HCT116 (cell line): Measurements from ENCODE around the gene C10orf143. TPM values are rescaled to one million over a fixed set of nuclear protein-coding genes. Genes with fewer than 3 reads are reported as not detected.

Experiments used
- ATAC-seq: fragments of 200-7000 bp; cut with Tn5 transposase; 2 replicates; pipeline ENCODE4 v1.9.1; 2020; ENCODE audit warnings: mild to moderate bottlenecking, moderate library complexity
- BruUV-seq: library from RNA; stranded (reverse); fragments of 400-500 nt; replicated peaks from 2 replicates; lab custom pipeline; 2021; lab: Mats Ljungman, UMichigan
- CTCF ChIA-PET: fragments of 300-600 bp; sonication (Branson Sonifier 250); formaldehyde crosslinking; loops from one replicate; lab custom pipeline; 2021; ENCODE audit warnings: antibody characterized with exemption; lab: Charles Lee
- POLR2A ChIA-PET: fragments of 300-600, 350-600 bp; sonication (Branson Sonifier 250); formaldehyde crosslinking; loops from one replicate; lab custom pipeline; 2021; ENCODE audit warnings: antibody characterized with exemption; lab: Charles Lee
- RAD21 ChIA-PET, 2 experiments: fragments of 300-600 bp; sonication (Branson Sonifier 250); formaldehyde crosslinking; loops; one replicate each; lab custom pipeline; 2023; ENCODE audit warnings: low total read pairs in 2 of 2; ENCODE audit not compliant: uncharacterized antibody in 2 of 2, unreplicated experiment in 2 of 2, low non-redundant PET in 1 of 2; lab: Charles Lee
- DNase-seq: peaks from one replicate; pipeline ENCODE4 v3.0.0-alpha.2; 2010; ENCODE audit warnings: low read depth, low spot score
- H2AFZ ChIP-seq: fragments of 200-600 bp; shearing (Covaris generic), sonication (generic); 2 replicates; pipeline ENCODE4 v1.6.1; 2017; ENCODE audit warnings: low read depth, mixed run types, mixed read lengths, antibody characterized with exemption, low read length; ENCODE audit not compliant: poor library complexity, severe bottlenecking
- H3K27ac ChIP-seq: 2 replicates; pipeline ENCODE4 v1.5.1; 2012; ENCODE audit warnings: low read depth, low read length
- H3K27me3 ChIP-seq: fragments of 200-600 bp; sonication (generic); 2 replicates; pipeline ENCODE4 v1.6.1; 2016; ENCODE audit warnings: mixed run types, low read length, mixed read lengths; ENCODE audit not compliant: insufficient read depth
- H3K36me3 ChIP-seq, 2 experiments: fragments of 200-500 bp in 1 of 2; fragments of 200-600 bp in 1 of 2; sonication (Bioruptor generic) in 1 of 2; sonication (generic) in 1 of 2; 2 replicates each; pipeline versions ENCODE4 v1.5.1 to v1.6.1; 2014 to 2016; ENCODE audit warnings: low read length in 2 of 2, inconsistent platforms in 1 of 2, mixed read lengths in 1 of 2, mixed run types in 1 of 2; ENCODE audit not compliant: insufficient read depth in 2 of 2, control insufficient read depth in 1 of 2
- H3K4me1 ChIP-seq, 2 experiments: fragments of 200-600 bp in 1 of 2; sonication (generic) in 1 of 2; 2 replicates each; pipeline versions ENCODE4 v1.5.1 to v1.6.1; 2012 to 2017; ENCODE audit warnings: low read length in 2 of 2, inconsistent platforms in 1 of 2, mild to moderate bottlenecking in 1 of 2, mixed read lengths in 1 of 2, mixed run types in 1 of 2, moderate library complexity in 1 of 2; ENCODE audit not compliant: insufficient read depth in 2 of 2, control insufficient read depth in 1 of 2
- H3K4me2 ChIP-seq: fragments of 200-600 bp; sonication (generic); 2 replicates; pipeline ENCODE4 v1.6.1; 2017; ENCODE audit warnings: mixed run types, low read length, mixed read lengths
- H3K4me3 ChIP-seq, 2 experiments: fragments of 200-600 bp in 1 of 2; sonication (generic) in 1 of 2; replicated peaks in 1 of 2; 2 replicates each; pipeline ENCODE4 v1.5.1; 2011 to 2016; ENCODE audit warnings: low read length in 2 of 2, control low read depth in 1 of 2, low read depth in 1 of 2, mild to moderate bottlenecking in 1 of 2, mixed read lengths in 1 of 2, mixed run types in 1 of 2
- H3K79me2 ChIP-seq: fragments of 200-600 bp; sonication (generic); 2 replicates; pipeline ENCODE4 v1.6.1; 2017; ENCODE audit warnings: mild to moderate bottlenecking, mixed run types, low read length, moderate library complexity, mixed read lengths; ENCODE audit not compliant: insufficient read depth
- H3K9ac ChIP-seq: fragments of 200-600 bp; sonication (generic); 2 replicates; pipeline ENCODE4 v1.6.1; 2016; ENCODE audit warnings: low read length, mixed read lengths
- H3K9me2 ChIP-seq: fragments of 200-600 bp; sonication (generic), shearing (Covaris generic); 2 replicates; pipeline ENCODE4 v1.6.1; 2017; ENCODE audit warnings: mixed run types, mild to moderate bottlenecking, moderate library complexity; ENCODE audit not compliant: insufficient read depth
- H3K9me3 ChIP-seq, 2 experiments: fragments of 200-500 bp in 1 of 2; fragments of 200-600 bp in 1 of 2; sonication (Bioruptor generic) in 1 of 2; sonication (generic) in 1 of 2; 2 replicates each; pipeline ENCODE4 v1.6.1; 2014 to 2017; ENCODE audit warnings: low read length in 2 of 2, mixed read lengths in 2 of 2, inconsistent platforms in 1 of 2, low read depth in 1 of 2, mild to moderate bottlenecking in 1 of 2, mixed run types in 1 of 2, moderate library complexity in 1 of 2; ENCODE audit not compliant: control insufficient read depth in 1 of 2, insufficient read depth in 1 of 2
- H4K20me1 ChIP-seq: fragments of 200-600 bp; sonication (generic), shearing (Covaris generic); 2 replicates; pipeline ENCODE4 v1.6.1; 2017; ENCODE audit warnings: mixed run types, mild to moderate bottlenecking, moderate library complexity; ENCODE audit not compliant: insufficient read depth
- CEBPB ChIP-seq: IDR thresholded peaks from 2 replicates; pipeline ENCODE4 v1.6.1; 2012; ENCODE audit warnings: low read depth
- ELF1 ChIP-seq: IDR thresholded peaks from 2 replicates; pipeline ENCODE4 v1.6.1; 2012; ENCODE audit warnings: low read depth, borderline replicate concordance
- EZH2 ChIP-seq: fragments of 200-600 bp; sonication (generic); IDR thresholded peaks from 2 replicates; pipeline ENCODE4 v1.6.1; 2017; ENCODE audit warnings: antibody characterized with exemption, mixed run types
- EZH2phosphoT487 ChIP-seq: fragments of 200-600 bp; IDR thresholded peaks from 2 replicates; pipeline ENCODE4 v1.6.1; 2018; ENCODE audit warnings: antibody characterized with exemption, borderline replicate concordance
- FOSL1 ChIP-seq: IDR thresholded peaks from 2 replicates; pipeline ENCODE4 v1.6.1; 2012; ENCODE audit warnings: low read depth
- JUND ChIP-seq: IDR thresholded peaks from 2 replicates; pipeline ENCODE4 v1.6.1; 2012
- POLR2A ChIP-seq: IDR thresholded peaks from 2 replicates; pipeline ENCODE4 v1.7.0; 2011; ENCODE audit warnings: borderline replicate concordance; ENCODE audit not compliant: insufficient read depth, insufficient read length; ENCODE audit errors: extremely low read depth
- POLR2AphosphoS5 ChIP-seq: IDR thresholded peaks from 2 replicates; pipeline ENCODE4 v1.6.1; 2011; ENCODE audit warnings: mild to moderate bottlenecking, low read depth, low read length, moderate library complexity
- SIN3A ChIP-seq: IDR thresholded peaks from 2 replicates; pipeline ENCODE4 v1.6.1; 2012; ENCODE audit warnings: low read depth
- SP1 ChIP-seq: IDR thresholded peaks from 2 replicates; pipeline ENCODE4 v1.6.1; 2012; ENCODE audit warnings: low read depth
- SRF ChIP-seq: IDR thresholded peaks from 2 replicates; pipeline ENCODE4 v1.6.1; 2012; ENCODE audit warnings: low read depth
- TCF7L2 ChIP-seq: IDR thresholded peaks from 2 replicates; pipeline ENCODE4 v1.7.0; 2011; ENCODE audit warnings: borderline replicate concordance, inconsistent platforms; ENCODE audit not compliant: insufficient read depth, insufficient read length; ENCODE audit errors: extremely low read depth
- ZFX ChIP-seq: fragments of 450-650 bp; IDR thresholded peaks from 2 replicates; pipeline ENCODE4 v1.6.1; 2017
- ZNF274 ChIP-seq: fragments of 200-500 bp; sonication (Bioruptor generic); IDR thresholded peaks from 2 replicates; pipeline ENCODE4 v1.6.1; 2014; ENCODE audit warnings: mild to moderate bottlenecking, low read depth, low read length, inconsistent platforms
- intact Hi-C: fragments of 100-400 bp; cut with micrococcal nuclease; formaldehyde crosslinking; loops from 2 replicates; pipeline ENCODE4 v1.10.0; 2022
- total RNA-seq: library from RNA; stranded (reverse); gene quantifications from one replicate; pipeline ENCODE4 v1.2.1, GENCODE V29; 2021; ENCODE audit not compliant: unreplicated experiment
- TF ChIP-seq, protein P1 (sequence below): IDR thresholded peaks from 2 replicates; pipeline ENCODE4 v1.6.1; 2012
- TF ChIP-seq, protein P2 (sequence below): IDR thresholded peaks from 2 replicates; pipeline ENCODE4 v1.6.1; 2011; ENCODE audit warnings: mild to moderate bottlenecking, low read length, moderate library complexity; ENCODE audit not compliant: insufficient replicate concordance; ENCODE audit errors: extremely low read depth
- TF ChIP-seq, protein P3 (sequence below): IDR thresholded peaks from 2 replicates; pipeline ENCODE4 v1.6.1; 2012
- TF ChIP-seq, protein P4 (sequence below), 3 experiments: fragments of 200-600 bp in 1 of 3; sonication (generic) in 1 of 3; IDR thresholded peaks in 2 of 3; conservative IDR thresholded peaks in 1 of 3; 2 replicates each; pipeline ENCODE4 v1.5.1; 2012 to 2017; ENCODE audit warnings: low read depth in 2 of 3, low read length in 2 of 3, antibody characterized with exemption in 1 of 3, borderline replicate concordance in 1 of 3, control low read depth in 1 of 3, mild to moderate bottlenecking in 1 of 3, mixed read lengths in 1 of 3, mixed run types in 1 of 3, moderate library complexity in 1 of 3; ENCODE audit not compliant: insufficient read depth in 1 of 3
- TF ChIP-seq, protein P5 (sequence below): IDR thresholded peaks from 2 replicates; pipeline ENCODE4 v1.6.1; 2012; ENCODE audit warnings: low read depth

Gene C10orf143
- total RNA-seq, 1 experiment from 2014 or later: 0.66 TPM

DNA sequence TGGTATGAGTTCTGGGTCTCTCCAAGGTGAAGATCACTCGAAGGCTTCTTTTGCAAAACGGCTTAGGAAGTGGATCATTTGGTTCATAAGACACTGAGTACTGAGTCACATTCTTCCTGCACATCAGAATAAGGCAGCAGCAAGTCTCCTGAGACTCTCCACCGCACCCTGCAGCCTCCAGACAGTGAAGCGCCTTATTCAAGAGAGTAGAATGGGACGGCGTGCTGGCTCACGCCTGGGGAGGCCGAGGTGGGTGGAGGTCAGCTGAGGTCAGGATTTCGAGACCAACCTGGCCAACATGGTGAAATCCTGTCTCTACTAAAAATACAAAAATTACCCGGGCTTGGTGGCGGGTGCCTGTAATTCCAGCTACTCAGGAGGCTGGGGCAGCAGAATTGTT, 70.3 kb downstream of the C10orf143 start:
- Histone ChIP-seq H3K4me3 (no peak overlapping the region), H3K27ac (no peak overlapping the region), H3K9me3 (no peaks in the 10 kb centered on the region), H3K9me2 (no peaks in the 10 kb centered on the region), H3K4me1 (no peaks in the 10 kb centered on the region), H3K4me2 (no peak overlapping the region), H3K9ac (no peak overlapping the region), H3K27me3 (no peaks in the 10 kb centered on the region; the same call in 1 of the 2 replicates), H4K20me1 (no peaks in the 10 kb centered on the region), H3K79me2 (no peaks in the 10 kb centered on the region), H2AFZ (no peak overlapping the region), H3K36me3 (no peaks in the 10 kb centered on the region)
- RAD21 ChIA-PET: no interaction called here
- no peak for ATAC-seq
- intact Hi-C loops: no loop called here
- TF ChIP-seq CEBPB (no peak), ELF1 (no peak), EZH2phosphoT487 (no peak), FOSL1 (no peak), SRF (no peak), POLR2A (no peak), TCF7L2 (no peak), ZFX (no peak), ZNF274 (no peak), EZH2 (no peak), SP1 (no peak), SIN3A (no peak), JUND (no peak), POLR2AphosphoS5 (no peak)
- TF ChIP-seq, protein P1, sequence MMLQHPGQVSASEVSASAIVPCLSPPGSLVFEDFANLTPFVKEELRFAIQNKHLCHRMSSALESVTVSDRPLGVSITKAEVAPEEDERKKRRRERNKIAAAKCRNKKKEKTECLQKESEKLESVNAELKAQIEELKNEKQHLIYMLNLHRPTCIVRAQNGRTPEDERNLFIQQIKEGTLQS: no peak
- TF ChIP-seq, protein P2, sequence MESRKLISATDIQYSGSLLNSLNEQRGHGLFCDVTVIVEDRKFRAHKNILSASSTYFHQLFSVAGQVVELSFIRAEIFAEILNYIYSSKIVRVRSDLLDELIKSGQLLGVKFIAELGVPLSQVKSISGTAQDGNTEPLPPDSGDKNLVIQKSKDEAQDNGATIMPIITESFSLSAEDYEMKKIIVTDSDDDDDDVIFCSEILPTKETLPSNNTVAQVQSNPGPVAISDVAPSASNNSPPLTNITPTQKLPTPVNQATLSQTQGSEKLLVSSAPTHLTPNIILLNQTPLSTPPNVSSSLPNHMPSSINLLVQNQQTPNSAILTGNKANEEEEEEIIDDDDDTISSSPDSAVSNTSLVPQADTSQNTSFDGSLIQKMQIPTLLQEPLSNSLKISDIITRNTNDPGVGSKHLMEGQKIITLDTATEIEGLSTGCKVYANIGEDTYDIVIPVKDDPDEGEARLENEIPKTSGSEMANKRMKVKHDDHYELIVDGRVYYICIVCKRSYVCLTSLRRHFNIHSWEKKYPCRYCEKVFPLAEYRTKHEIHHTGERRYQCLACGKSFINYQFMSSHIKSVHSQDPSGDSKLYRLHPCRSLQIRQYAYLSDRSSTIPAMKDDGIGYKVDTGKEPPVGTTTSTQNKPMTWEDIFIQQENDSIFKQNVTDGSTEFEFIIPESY: no peak
- TF ChIP-seq, protein P3, sequence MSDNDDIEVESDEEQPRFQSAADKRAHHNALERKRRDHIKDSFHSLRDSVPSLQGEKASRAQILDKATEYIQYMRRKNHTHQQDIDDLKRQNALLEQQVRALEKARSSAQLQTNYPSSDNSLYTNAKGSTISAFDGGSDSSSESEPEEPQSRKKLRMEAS: no peak
- TF ChIP-seq, protein P4, sequence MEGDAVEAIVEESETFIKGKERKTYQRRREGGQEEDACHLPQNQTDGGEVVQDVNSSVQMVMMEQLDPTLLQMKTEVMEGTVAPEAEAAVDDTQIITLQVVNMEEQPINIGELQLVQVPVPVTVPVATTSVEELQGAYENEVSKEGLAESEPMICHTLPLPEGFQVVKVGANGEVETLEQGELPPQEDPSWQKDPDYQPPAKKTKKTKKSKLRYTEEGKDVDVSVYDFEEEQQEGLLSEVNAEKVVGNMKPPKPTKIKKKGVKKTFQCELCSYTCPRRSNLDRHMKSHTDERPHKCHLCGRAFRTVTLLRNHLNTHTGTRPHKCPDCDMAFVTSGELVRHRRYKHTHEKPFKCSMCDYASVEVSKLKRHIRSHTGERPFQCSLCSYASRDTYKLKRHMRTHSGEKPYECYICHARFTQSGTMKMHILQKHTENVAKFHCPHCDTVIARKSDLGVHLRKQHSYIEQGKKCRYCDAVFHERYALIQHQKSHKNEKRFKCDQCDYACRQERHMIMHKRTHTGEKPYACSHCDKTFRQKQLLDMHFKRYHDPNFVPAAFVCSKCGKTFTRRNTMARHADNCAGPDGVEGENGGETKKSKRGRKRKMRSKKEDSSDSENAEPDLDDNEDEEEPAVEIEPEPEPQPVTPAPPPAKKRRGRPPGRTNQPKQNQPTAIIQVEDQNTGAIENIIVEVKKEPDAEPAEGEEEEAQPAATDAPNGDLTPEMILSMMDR (IDR thresholded peaks at IDR 0.05 in 2 of 3, conservative IDR thresholded peaks at IDR 0.05 in 1 of 3; ENCODE audit: borderline replicate concordance in 1 of 3, insufficient read depth in 1 of 3, low read depth in 2 of 3, low read length in 2 of 3): no peak
- TF ChIP-seq, protein P5, sequence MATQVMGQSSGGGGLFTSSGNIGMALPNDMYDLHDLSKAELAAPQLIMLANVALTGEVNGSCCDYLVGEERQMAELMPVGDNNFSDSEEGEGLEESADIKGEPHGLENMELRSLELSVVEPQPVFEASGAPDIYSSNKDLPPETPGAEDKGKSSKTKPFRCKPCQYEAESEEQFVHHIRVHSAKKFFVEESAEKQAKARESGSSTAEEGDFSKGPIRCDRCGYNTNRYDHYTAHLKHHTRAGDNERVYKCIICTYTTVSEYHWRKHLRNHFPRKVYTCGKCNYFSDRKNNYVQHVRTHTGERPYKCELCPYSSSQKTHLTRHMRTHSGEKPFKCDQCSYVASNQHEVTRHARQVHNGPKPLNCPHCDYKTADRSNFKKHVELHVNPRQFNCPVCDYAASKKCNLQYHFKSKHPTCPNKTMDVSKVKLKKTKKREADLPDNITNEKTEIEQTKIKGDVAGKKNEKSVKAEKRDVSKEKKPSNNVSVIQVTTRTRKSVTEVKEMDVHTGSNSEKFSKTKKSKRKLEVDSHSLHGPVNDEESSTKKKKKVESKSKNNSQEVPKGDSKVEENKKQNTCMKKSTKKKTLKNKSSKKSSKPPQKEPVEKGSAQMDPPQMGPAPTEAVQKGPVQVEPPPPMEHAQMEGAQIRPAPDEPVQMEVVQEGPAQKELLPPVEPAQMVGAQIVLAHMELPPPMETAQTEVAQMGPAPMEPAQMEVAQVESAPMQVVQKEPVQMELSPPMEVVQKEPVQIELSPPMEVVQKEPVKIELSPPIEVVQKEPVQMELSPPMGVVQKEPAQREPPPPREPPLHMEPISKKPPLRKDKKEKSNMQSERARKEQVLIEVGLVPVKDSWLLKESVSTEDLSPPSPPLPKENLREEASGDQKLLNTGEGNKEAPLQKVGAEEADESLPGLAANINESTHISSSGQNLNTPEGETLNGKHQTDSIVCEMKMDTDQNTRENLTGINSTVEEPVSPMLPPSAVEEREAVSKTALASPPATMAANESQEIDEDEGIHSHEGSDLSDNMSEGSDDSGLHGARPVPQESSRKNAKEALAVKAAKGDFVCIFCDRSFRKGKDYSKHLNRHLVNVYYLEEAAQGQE: no peak
- POLR2A ChIA-PET: no interaction called here
- no peak for DNase-seq
- CTCF ChIA-PET: no interaction called here
- BruUV-seq: no TSS peak
